ENCODE measurements around the gene FBXL15.

The FBXL15 gene

DNA sequence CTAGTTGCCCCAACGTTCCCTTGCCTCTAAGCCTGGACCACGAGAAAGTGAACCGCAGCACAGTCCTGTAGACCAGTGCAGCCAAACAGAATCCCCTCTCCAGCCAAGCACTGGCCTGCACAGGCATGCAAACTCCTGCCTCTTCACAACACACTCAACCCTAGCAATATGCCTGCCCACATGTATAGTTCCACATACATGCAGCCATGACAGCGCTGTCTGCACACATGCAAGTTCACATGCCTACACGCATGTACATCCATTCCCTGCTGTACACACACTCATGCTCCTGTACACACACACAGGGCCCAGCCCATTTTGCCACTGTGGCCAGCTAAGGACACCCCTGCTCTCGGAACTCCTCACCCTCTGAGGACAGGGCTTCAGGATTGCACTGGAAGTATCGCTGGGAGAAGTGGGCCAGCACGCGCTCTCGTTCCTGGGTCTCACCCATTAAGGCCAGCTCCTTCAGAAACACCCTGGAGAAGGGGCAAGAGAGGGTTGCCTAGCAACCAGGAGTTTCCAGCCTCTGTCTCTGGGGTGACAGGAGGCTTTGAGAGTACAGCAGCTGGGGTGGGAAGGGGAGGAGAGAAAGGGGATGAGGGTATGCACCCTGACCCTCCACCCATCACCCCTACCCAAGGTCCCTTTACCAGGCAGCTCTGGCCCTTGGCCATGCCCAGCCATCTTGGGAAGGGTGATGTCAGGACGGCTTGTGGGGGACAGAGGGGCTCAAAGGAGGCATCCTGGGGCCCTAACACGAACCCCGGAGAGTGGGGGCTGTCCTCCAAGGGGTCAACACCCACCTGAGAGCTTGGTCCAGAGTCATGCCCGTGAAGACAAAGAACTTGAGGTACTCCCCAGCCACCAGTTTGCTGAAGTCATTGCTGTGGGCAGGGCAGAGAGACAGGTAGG lies 9.0 kb upstream of the FBXL15 start:
- no peak for DNase-seq (ENCODE audit: low read depth in 2 of 2)

DNA sequence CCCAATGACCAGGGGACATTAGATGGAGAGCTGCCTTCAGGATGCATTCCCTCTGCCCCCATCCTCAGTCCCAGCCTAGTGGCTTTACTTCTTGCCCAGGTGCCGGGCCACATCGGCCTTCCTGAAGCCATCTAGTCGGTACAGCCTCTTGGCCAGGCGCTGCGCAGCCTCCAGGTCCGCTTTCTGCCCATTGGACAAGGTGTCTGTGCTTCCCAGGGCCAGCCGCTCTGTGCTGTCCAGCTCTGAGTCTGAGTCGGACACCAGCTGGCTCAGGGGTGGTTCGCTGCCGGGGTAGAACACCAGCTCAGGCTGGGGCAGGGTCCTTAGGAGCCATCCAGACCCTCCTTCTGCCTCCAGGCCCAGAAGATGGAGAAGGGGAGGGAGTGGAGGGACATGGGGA lies 8.3 kb upstream of the FBXL15 start:
- DNase-seq (ENCODE audit: low read depth in 2 of 2), result no peak

DNA sequence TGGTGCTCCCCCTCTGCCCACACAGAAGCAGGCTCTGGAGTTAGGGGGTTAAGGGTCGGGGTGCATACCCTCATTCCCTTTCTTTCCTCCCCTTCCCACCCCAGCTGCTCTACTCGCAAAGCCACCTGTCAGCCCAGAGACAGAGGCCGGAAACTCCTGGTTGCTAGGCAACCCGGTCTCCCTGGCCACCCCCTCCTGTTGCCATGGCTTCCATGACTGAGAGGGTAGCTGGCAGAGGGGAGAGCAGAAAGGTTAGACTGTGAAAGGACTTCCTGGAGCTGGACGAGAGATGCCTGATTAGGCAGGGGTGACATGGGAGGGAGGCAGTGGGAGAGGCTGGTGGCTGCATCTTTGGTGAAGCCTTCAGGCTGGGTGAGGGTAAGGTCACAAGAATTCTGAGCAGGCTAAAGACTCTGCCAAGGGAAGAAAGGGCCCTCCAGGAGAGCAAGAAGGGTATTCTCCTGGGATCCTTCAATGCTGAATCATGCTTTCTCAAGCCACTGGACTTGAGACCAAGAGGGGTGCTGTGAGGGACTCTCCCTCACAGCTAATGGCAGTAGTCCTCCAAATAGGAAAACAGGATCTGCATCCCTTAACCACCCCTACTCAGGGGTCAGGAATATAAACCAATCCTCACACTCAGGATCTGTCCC lies 7.5 kb upstream of the FBXL15 start:
- DNase-seq (ENCODE audit: low read depth in 2 of 2), result no peak

DNA sequence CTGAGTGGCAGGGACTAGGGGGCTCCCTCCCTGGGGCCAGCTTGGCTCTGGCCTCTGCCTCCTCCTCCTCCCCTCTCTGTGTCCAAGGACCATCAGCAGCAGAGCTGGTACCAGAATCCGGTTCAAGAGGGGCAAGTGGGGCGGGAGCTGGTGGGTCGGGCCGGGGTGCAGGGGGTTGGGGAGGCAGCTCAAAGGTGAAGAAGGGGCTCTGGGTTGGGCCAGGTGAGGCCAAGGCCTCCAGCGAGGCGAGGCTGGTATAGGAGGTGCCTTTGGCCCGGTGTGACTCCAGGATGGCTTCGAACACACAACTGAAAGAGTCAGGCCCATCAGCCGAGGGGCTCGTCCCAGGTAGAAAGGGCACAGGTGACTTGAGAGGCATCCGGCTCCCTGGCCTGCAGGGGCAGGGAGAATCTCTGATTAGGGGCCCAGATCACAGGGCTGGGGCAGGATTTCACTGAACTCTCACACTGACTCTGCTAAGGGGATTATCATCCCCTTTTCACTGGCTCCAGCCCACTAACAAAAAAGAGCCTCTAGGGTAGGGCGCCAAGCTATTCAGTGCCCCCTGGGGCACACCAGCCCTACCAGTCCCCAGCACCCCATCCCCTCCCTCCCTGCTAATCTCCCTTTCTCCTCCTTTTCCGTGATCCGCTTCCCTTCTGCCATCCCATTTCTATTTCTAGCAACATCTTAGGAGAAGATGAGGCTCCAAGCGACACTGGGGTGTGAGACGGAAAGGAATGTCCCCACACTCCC lies 6.7 kb upstream of the FBXL15 start:
- no peak for DNase-seq (ENCODE audit: low read depth in 2 of 2)

DNA sequence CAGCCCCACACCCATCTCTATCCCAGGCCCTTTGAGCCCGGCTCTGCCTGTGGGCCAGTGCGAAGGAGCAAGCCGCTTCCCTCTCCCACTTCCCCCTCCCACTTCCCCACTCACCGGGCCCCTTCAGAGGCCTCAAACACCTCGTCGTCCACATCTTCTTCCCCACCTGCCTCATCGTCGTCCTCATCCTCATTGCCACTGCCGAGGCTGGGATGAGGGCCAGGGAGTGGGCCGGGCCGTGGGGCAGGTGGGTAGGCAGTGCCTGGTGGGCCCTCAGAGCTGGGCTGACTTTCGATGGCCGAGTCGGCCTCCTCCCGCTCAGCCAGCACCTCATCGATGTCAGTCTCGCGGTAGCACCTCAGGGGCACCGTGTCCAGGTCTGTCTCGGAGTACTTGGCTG lies 5.9 kb upstream of the FBXL15 start:
- DNase-seq (ENCODE audit: low read depth in 2 of 2), result no peak

DNA sequence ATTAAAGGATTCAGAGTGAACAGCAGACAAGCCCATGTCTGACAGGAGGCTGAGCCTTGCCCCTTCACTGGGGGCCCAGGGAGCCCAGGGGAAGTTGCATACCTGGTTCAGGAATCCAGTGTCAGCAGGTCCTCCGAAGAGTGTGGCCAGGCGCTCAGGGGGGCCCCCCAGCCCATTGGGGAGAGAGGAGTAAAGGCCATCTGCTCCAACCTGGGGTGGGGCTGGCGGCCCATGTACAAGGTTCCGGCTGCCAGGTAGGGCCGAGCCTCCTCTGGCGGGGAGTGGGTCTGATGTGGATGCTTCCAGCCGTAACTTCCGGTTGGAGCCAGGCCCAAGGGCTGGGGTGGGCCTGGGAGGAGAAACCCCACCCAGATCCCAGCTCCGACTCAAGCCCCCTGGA lies 4.4 kb upstream of the FBXL15 start:
- no peak for DNase-seq (ENCODE audit: low read depth in 2 of 2)

DNA sequence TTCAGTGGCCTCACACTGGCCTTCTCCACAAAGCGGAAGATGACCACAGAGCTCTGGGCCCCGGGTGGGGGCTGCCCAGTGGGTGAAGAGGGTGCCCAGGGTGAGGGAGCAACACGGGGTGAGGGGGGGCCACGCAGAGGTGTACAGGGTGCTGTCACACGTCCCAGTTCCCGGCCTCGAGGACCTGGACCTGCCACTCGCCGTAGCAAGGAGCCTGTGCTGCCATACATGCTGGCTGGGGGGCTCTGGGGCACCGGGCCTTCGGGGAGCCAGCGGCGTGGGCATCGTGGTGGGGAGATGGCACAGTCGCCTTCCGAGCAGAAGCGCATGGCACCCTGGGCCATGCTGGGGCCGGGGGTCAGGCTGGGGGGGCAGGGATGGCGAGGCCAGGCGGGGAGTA lies 3.9 kb upstream of the FBXL15 start:
- DNase-seq (ENCODE audit: low read depth in 2 of 2), result no peak

DNA sequence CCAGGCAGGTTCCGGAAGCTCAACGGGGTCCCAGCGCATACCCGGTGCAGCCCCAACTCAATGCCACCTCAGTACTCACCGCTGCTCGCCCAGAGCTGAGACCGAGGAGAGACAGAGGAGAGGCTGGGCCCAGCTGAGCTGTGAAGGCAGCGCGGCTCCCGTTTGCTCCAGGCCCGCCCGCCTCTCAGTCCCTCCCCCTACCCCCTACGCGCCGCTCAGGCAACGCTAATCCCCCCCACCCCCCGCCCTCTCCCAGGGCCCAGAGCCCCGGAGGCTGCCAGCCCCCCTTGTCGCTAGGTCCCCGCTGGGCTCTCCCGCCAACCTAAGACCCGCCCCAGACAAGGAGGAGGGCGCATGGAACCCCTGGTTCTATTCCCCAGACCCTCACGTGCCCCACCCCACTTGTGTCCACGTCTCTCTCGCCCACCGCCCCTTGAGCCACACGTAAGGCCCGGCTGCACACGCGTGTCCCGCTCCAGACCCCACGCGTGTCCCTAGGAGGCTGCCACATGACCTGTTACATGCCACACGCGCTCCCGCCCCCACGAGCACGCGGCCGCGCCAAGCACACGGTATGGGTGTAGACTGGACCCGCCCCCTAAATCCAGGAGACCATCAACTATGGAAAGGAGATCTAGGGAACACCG lies 1.9 kb upstream of the FBXL15 start, which contains the start of gene PSD:
Gene PSD, minus strand, starts transcription at position 164 of the 647 bp plus-strand sequence. CDS start 1,747 bp downstream, outside the sequence.
- DNase-seq (ENCODE audit: low read depth in 2 of 2), result no peak

DNA sequence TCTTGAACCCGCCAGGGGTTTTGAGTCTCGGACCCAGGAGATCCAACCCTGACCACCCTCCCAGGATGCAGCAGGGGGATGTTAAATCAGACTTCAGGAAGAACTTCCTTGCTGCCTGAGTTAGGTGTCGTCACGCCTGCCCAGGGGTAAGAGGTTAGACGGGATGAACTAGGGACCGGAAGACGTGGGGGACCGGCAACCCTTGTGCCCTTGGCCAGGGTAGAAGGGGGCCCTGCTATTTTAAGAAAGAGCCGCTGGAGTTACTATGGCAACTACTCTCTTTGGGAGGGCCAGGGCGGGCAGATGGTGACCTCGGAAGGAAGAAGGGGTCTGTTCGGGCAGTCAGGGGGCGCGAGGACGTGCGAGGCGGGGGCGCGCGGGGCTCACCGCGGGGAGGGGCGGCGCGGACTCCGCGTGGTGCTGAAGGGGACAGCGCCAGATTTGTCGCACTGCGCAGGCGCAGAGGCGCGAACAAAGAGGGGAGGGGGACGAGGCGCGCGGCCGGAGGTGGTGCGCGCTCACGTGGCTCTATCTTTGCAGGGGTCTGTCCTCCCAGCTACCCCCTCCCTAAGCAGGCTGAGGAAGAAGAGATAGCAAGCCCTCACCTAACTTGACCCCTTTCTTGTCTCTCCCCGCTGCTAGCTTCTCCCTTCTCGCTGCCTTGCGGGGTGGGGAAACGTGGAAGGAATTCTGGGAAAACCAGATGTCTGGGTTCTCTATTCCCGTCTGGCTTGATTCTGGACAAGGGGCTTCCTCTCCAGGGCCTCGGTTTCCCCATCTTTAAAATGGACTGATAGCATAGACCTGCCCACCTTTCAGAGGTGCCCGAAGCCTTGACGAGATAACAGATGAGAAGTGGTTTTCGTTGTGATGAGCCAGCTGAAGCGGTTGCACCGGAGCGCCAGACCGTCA lies 1.1 kb upstream of the FBXL15 start:
- DNase-seq (ENCODE audit: low read depth in 2 of 2), result no peak

DNA sequence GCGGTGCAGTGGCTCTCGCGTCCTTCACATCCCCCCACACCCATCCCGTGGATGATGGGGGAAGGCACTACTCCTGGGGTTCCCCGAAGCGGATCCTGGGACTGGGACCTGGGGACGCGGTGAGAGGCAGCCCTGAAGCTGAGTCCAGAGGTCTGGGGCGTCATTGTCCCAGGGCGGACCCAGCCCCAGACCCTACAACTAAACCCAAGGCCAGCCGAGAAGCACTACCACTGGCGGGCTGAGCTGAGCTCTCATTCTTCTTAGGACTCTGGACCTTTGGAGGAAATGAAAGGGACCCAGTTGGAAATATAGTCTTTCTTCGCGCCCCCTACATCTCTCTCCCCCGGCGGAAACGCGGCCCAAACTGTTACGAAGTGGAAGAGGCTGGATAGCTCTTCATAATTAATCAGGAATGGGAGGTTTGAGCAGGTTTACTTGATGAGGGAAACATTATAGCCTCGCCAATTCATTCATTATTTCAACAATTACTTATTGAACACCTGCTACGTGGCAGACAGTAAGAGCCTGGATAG lies 389 bp upstream of the FBXL15 start:
- no peak for DNase-seq (ENCODE audit: low read depth in 2 of 2)

DNA sequence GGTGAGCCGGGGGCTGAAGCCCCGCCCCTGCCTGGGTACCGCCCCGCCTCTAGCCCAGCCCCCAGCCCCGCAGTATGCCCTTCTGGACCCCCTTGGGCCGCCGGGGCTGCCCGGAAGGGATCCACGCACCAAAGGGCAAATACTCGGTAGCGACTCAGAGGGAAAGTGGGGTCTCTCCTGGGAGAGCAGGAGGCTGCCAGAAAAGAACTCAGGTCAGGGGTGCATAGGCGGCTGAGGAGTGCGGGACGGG lies 796 bp downstream of the FBXL15 start:
- DNase-seq (ENCODE audit: low read depth in 2 of 2), result no peak

DNA sequence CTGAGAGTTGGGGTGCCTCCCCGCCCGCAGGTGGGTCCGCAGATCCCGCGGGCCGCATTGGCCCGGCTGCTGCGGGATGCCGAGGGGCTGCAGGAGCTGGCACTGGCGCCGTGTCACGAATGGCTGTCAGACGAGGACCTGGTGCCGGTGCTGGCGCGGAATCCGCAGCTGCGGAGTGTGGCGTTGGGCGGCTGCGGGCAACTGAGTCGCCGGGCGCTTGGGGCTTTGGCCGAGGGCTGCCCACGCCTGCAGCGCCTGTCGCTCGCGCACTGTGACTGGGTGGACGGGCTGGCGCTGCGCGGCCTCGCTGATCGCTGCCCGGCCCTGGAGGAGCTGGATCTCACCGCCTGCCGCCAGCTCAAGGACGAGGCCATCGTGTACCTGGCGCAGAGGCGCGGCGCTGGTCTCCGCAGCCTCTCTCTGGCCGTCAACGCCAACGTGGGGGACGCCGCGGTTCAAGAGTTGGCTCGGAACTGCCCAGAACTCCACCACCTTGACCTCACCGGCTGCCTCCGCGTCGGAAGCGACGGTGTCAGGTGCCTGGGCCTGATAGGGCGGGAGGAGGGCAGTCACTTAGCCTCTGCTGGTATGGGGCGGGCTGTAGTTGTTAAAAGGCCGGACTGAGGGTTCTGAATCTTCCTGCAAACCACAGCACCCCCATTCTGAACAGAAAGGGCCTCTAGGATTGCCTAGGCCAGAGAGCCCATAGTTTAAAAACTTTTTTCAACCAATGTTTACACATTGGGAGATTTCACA lies 1.3 kb downstream of the FBXL15 start:
- DNase-seq (ENCODE audit: low read depth in 2 of 2), result no peak

DNA sequence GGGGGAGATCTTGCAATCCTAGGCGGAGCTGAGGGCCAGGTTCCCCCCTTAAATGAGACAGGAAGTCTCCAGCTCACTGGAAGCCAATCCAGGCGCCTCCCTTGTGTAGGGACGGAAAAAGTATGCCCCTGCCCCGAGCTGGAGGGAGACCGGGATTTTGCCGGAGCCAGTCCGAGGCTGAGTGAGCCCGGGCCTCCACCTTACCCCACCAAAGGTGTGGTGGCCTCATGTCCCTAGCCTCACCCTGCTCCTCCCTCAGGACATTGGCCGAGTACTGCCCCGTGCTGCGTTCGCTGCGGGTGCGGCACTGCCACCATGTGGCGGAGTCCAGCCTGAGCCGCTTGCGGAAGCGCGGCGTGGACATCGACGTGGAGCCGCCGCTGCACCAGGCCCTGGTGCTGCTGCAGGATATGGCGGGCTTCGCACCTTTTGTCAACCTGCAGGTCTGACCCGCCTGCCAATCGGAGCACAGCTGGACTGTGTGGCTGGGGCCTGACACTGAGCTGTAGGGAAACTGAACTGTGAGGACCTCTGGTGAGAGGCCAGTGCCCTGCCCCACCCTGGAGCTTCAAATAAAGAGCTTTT lies 2.0 kb downstream of the FBXL15 start:
- no peak for DNase-seq (ENCODE audit: low read depth in 2 of 2)

DNA sequence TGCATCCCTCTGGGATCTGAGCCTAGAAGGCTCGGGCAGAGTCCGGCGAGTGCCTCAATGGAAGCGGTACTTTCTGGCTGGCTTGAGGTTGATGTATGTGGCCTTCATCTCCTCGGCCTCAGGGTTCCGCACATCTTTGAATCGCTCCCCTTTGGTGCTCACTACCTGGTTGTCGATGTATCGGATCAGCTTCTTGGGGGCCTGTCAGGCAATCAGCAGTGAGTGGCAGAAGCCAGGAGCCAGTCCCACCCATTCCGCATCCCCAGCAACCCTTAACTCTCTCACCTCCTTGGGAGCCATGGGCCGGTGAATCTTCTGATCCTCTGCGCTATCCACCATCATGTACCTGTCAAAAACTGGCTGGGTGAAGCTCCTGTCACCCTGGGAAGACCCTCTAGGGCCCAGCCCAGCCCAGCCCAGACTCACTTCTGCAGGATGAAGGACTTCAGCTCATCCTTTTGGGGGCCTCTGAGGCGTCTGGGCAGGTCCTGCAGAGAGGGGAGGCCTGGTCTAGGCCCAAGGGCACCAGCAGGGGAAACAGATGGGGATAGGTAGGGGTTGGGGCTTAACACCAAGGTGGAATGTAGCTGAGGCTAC lies 2.8 kb downstream of the FBXL15 start:
- no peak for DNase-seq (ENCODE audit: low read depth in 2 of 2)

DNA sequence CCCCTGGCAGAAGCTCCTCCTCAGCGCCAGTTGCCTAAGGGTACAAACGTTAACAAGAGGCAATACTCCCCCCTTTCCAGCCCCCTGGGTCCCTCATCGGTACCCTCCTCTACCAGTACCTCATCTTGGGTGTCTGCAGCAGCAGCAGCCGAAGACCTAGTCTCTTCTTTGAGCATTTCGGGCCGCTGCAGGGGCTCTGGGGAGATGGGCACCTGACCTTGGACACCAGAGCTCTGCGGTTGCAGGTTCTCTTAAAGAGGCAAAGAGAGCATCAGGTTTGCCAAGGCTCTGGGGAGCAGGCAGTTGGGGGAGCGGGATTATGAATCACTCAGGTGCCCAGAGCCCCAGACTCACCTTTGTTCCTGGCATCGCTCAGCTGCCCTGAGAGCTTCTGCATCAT lies 3.5 kb downstream of the FBXL15 start:
- no peak for DNase-seq (ENCODE audit: low read depth in 2 of 2)

DNA sequence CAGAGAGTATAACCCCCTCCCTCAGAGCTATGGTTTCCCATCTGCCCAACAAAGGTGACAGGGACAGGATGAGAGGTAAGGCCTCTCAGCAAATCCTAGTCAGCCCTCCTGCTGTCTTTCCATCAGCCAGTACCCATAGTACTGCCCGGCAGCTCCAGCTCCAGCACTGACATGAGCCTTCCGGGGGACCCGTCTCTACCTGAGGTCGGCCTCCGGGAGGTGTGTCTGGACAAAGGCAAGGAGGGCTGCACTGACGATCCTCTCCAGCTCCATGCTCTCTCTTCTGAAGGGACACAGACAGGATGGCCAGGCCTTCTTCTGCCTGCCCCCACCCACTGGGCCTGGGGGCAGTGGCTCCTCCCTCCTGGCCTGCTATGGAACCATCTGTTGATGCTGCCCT lies 4.3 kb downstream of the FBXL15 start:
- DNase-seq (ENCODE audit: low read depth in 2 of 2), result no peak

DNA sequence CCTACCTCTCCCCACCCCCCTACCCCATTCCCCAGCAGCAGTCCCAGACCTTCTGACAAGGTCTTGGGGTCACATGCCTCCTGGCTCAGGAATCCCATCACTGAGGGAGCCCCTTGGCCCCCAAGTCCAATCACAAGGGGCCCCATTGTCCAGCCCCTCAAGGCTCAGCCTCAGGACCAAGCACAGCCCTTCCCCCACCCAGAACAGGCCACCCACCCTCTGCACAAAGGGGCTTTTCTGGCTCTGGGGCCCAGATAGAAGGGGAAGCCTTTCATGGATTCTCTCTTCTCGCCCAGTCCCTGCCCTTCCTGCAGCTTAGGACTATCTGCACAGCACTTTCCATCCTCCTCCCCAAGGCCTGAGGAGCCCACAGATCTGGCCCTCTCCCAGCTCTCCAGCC lies 4.8 kb downstream of the FBXL15 start:
- no peak for DNase-seq (ENCODE audit: low read depth in 2 of 2)

DNA sequence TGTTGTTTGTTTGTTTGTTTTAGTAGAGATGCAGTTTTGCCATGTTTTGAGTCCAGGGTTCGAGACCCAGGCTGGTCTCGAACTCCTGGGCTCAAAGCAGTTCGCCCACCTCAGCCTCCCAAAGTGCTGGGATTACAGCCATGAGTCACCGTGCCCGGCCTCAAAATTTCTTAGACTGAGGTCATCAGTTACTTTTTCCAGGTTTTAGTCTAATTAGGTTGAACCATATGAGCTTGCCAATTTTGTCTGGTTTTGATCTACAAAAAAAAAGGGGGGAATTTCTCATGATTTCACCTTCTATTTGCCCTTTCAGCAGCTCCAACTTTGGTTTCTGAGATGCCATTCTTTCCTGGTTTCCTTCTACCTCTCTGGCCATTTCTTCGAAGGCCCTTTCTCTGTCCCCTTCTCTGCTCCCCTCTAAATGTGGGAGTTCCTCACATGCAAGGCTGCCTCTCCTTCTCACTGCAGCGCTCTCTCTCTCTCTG lies 6.2 kb downstream of the FBXL15 start:
- DNase-seq (ENCODE audit: low read depth in 2 of 2), result no peak

DNA sequence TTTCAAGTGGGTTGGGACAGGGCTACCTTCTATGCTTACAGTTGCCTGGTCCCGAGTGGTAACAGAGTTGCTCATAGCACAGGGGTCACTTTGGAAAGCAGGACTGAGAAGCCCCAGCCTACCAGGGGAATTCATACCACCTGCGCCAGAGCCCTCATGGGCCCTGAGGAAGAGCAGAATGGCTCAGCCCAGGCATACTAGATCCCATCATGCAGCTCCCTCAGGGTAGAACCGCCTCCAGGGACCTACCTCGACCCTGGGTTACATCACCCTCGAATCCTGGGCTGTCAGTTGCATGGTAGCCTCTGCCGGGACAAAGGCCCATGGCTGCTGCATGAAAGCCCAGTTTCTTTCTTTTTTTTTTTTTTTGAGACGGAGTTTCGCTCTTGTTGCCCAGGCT lies 8.8 kb downstream of the FBXL15 start:
- DNase-seq (ENCODE audit: low read depth in 2 of 2), result no peak

All from stimulated activated CD8-positive, alpha-beta memory T cell treated with anti-CD3 and anti-CD28 coated beads, Interleukin-2, amount 100 ng/mL, for 1 hour (primary cell).